ENCODE results near the gene SNAPC2. TPM values are rescaled to one million over a fixed set of nuclear protein-coding genes. Genes with fewer than 3 reads are reported as not detected.
A peak's percentile ranks its signal among the peaks of the same experiment; 100 is the strongest.

Gene SNAPC2
- total and polyA plus RNA-seq, 2 of the 13 experiments (the other 11 are each of a cell fraction or from before 2014, with no cell fraction given) = 10.2 to 12.7 TPM

- TF ChIP-seq PRDM10 (CRISPR knock-in tag; IDR thresholded peaks at IDR 0.05; ENCODE audit: low read depth) (no peak), ZNF224 (CRISPR knock-in tag; IDR thresholded peaks at IDR 0.05) (no peak), ZMAT3 (CRISPR knock-in tag; conservative IDR thresholded peaks at IDR 0.05) (peak; percentile 85), MIER2 (CRISPR knock-in tag; IDR thresholded peaks at IDR 0.05) (no peak), ZNF446 (CRISPR knock-in tag; IDR thresholded peaks at IDR 0.05) (peak; percentile 54; the same call in 1 of the 2 replicates), PHF20 (CRISPR knock-in tag; IDR thresholded peaks at IDR 0.05) (no peak), ZNF562 (CRISPR knock-in tag; IDR thresholded peaks at IDR 0.05; ENCODE audit: borderline replicate concordance) (no peak), ZNF891 (CRISPR knock-in tag; IDR thresholded peaks at IDR 0.05) (0 out of 2 replicates have a peak, but pooled peaks have one; percentile 47), ZNF367 (CRISPR knock-in tag; IDR thresholded peaks at IDR 0.05; ENCODE audit: borderline replicate concordance) (peak; percentile 50; the same call in 1 of the 2 replicates), KAT8 (CRISPR knock-in tag; IDR thresholded peaks at IDR 0.05) (0 out of 2 replicates have a peak, but pooled peaks have one; percentile 24), FOXM1 (CRISPR knock-in tag; IDR thresholded peaks at IDR 0.05) (0 out of 2 replicates have a peak, but pooled peaks have one; percentile 70), MNT (IDR thresholded peaks at IDR 0.05) (no peak), SAFB2 (CRISPR knock-in tag; IDR thresholded peaks at IDR 0.05; ENCODE audit: borderline replicate concordance, low read depth) (peak; percentile 79; the same call in 1 of the 2 replicates), MAFG (CRISPR knock-in tag; IDR thresholded peaks at IDR 0.05) (no peak), DMTF1 (CRISPR knock-in tag; IDR thresholded peaks at IDR 0.05) (no peak), PLRG1 (conservative IDR thresholded peaks at IDR 0.05) (no peak), RNF2 (conservative IDR thresholded peaks at IDR 0.05; ENCODE audit: low read depth) (peak; percentile 94), HBP1 (CRISPR knock-in tag; IDR thresholded peaks at IDR 0.05; ENCODE audit: low read depth) (no peak), ZNF773 (CRISPR knock-in tag; IDR thresholded peaks at IDR 0.05; ENCODE audit: borderline replicate concordance) (no peak), TFDP1 (CRISPR knock-in tag; IDR thresholded peaks at IDR 0.05; ENCODE audit: borderline replicate concordance) (peak; percentile 95)
Observed at GRCh38 chr19:7925171-7925851, 5.2 kb downstream of the SNAPC2 start (continued).
